ACC112 (cell line): ENCODE measurements around the gene EFTUD2.

Experiments used
- H2AFZ ChIP-seq: fragments of 200-600 bp; sonication (generic); one replicate; pipeline ENCODE4 v1.6.0; 2017; ENCODE audit warnings: antibody characterized with exemption, low read length; ENCODE audit not compliant: unreplicated experiment
- H3K27ac ChIP-seq: fragments of 200-600 bp; sonication (generic); 2 replicates; pipeline ENCODE4 v1.5.1; 2014; ENCODE audit warnings: low read depth, mild to moderate bottlenecking, antibody characterized with exemption, low read length, moderate library complexity
- H3K27me3 ChIP-seq: fragments of 200-600 bp; sonication (generic); 2 replicates; pipeline ENCODE4 v1.6.1; 2014; ENCODE audit warnings: mild to moderate bottlenecking, antibody characterized with exemption, low read length, moderate library complexity, mixed read lengths; ENCODE audit not compliant: insufficient read depth
- H3K36me3 ChIP-seq: fragments of 200-600 bp; sonication (generic); 2 replicates; pipeline ENCODE4 v1.6.1; 2016; ENCODE audit warnings: mild to moderate bottlenecking, antibody characterized with exemption, low read length, moderate library complexity, mixed read lengths; ENCODE audit not compliant: insufficient read depth
- H3K4me1 ChIP-seq: fragments of 200-600 bp; sonication (generic); one replicate; pipeline ENCODE4 v1.6.1; 2016; ENCODE audit warnings: low read length, mixed read lengths; ENCODE audit not compliant: insufficient read depth, unreplicated experiment, control insufficient read depth
- H3K4me3 ChIP-seq: fragments of 200-600 bp; sonication (generic); 2 replicates; pipeline ENCODE4 v1.5.1; 2014; ENCODE audit warnings: mild to moderate bottlenecking, low read depth, low read length
- H3K79me2 ChIP-seq: fragments of 200-600 bp; sonication (generic); one replicate; pipeline ENCODE4 v1.6.0; 2016; ENCODE audit warnings: low read length; ENCODE audit not compliant: control insufficient read depth, unreplicated experiment, insufficient read depth

EFTUD2 gene

GRCh38 chr17:44807093-44807816 lies 92.0 kb downstream of the EFTUD2 start:
- H2AFZ ChIP-seq: no peak overlapping the region
- H3K4me1 ChIP-seq: no peaks in the 10 kb centered on the region
- H3K36me3 ChIP-seq: peaks cover 24% of the 10 kb centered on the region
- H3K27ac ChIP-seq: no peak overlapping the region
- H3K27me3 ChIP-seq: no peaks in the 10 kb centered on the region
- no peak overlapping the region for H3K4me3 ChIP-seq
- peaks cover 46% of the 10 kb centered on the region for H3K79me2 ChIP-seq

DNA sequence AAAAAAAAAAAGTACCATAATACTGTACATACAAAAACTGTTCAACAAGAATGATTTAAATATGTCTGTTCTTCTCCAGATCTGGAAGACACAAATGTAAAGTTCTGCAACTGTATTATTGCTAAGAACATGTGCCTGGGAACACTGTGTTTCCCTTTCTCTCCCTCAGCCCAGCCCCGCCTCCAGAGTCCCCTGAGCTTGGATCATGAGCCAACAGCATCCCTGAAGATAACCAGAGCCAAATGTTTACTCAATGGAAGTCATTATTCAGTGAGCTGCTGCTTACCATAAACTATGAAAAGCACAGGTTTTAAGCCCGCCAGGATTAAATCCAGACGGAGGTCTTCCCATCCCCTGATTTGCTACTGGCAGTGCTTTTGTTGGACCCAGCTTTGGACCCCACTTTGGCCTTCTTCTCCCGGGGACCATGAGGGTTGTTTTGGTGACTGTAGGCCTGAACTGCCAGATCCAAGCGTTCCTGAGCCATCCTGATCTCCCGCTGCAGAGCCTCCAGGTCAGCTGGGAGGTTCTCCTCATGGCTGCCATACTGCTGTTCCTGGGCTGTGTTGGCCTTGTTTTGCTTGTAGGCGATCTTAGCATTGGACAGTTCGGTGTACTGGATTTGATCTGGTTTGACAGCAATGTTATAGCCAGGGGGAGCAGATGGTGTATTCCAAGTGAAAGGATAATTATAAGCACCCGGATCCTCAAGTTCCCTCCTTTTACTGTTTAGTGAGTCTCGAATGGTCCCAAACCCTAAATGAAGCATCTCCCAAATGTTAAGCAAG lies 94.7 kb downstream of the EFTUD2 start:
- H3K36me3 ChIP-seq: peaks cover 32% of the 10 kb centered on the region
- H3K4me3 ChIP-seq: no peak overlapping the region
- no peak overlapping the region for H3K27ac ChIP-seq
- peaks cover 33% of the 10 kb centered on the region for H3K79me2 ChIP-seq
- H2AFZ ChIP-seq: no peak overlapping the region
- H3K4me1 ChIP-seq: no peaks in the 10 kb centered on the region
- H3K27me3 ChIP-seq: no peaks in the 10 kb centered on the region

DNA sequence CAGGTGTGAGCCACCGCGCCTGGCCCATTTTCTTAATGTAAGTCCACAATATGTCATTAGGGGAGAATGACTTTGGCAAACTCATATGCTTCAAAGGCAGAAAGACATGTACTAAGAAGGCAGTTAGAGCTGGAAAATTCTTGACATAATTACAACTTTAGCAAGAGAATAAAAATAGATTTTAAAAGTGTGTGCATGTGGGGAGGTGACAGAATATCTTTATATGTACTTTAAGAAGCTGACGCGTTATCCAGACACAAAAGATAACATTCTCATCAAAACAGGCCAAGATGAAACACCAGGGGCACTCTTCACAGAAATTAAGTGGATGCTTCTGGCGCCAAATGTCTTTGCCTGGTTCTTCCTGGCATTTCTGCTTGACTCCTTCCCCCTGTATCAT lies 97.4 kb downstream of the EFTUD2 start:
- Histone ChIP-seq H3K27me3 (no peaks in the 10 kb centered on the region), H3K27ac (no peak overlapping the region), H3K36me3 (peaks cover 39% of the 10 kb centered on the region), H3K79me2 (peaks cover 16% of the 10 kb centered on the region), H3K4me1 (peaks cover under 1% of the 10 kb centered on the region), H2AFZ (no peak overlapping the region), H3K4me3 (no peak overlapping the region)
